Measurements from ENCODE around the gene OR1I1.

OR1I1 gene

GRCh38 chr19:15087182-15087581 lies 5.2 kb downstream of the OR1I1 start:
- Histone ChIP-seq H3K9ac (ENCODE audit: low read length) (no peak overlapping the region), H3F3A (ENCODE audit: insufficient read depth) (no peaks in the 10 kb centered on the region), H3K79me2 (ENCODE audit: insufficient read depth, low read length) (no peaks in the 10 kb centered on the region), H3K4me2 (ENCODE audit: low read depth, low read length, poor library complexity, severe bottlenecking) (no peak overlapping the region), H3K9me3 (ENCODE audit: insufficient read depth, low read length) (no peaks in the 10 kb centered on the region), H2AFZ (ENCODE audit: low read depth, low read length, severe bottlenecking) (no peak overlapping the region), H3K9me2 (replicated peaks; ENCODE audit: insufficient read depth, low read length) (no peaks in the 10 kb centered on the region), H3K36me3 (ENCODE audit: low read length) (no peaks in the 10 kb centered on the region), H4K20me1 (ENCODE audit: low read depth, low read length) (no peaks in the 10 kb centered on the region), H3K27me3 (ENCODE audit: low read length) (no peaks in the 10 kb centered on the region), H3K27ac (ENCODE audit: low read depth, low read length) (no peak overlapping the region), H3K4me3 (ENCODE audit: insufficient read depth, low read length, poor library complexity, severe bottlenecking) (no peak overlapping the region)
- TF ChIP-seq CTCF (IDR thresholded peaks at IDR 0.05; ENCODE audit: insufficient read depth, low read length, poor library complexity, severe bottlenecking) = no peak
- no peak for TF ChIP-seq EZH2phosphoT487 (conservative IDR thresholded peaks at IDR 0.05; ENCODE audit: low read length)

GRCh38 chr19:15091918-15092753 lies 10.1 kb downstream of the OR1I1 start:
- Histone ChIP-seq H3K27ac (ENCODE audit: low read depth, low read length) (no peak overlapping the region), H3K4me3 (ENCODE audit: insufficient read depth, low read length, poor library complexity, severe bottlenecking) (no peak overlapping the region), H3K79me2 (ENCODE audit: insufficient read depth, low read length) (no peaks in the 10 kb centered on the region), H3K36me3 (ENCODE audit: low read length) (no peaks in the 10 kb centered on the region), H3K4me2 (ENCODE audit: low read depth, low read length, poor library complexity, severe bottlenecking) (no peak overlapping the region), H3K9me2 (replicated peaks; ENCODE audit: insufficient read depth, low read length) (no peaks in the 10 kb centered on the region), H3K9ac (ENCODE audit: low read length) (no peak overlapping the region), H3K27me3 (ENCODE audit: low read length) (no peaks in the 10 kb centered on the region), H2AFZ (ENCODE audit: low read depth, low read length, severe bottlenecking) (peak overlapping the region; percentile 36), H3F3A (ENCODE audit: insufficient read depth) (no peaks in the 10 kb centered on the region), H4K20me1 (ENCODE audit: low read depth, low read length) (no peaks in the 10 kb centered on the region), H3K9me3 (ENCODE audit: insufficient read depth, low read length) (no peaks in the 10 kb centered on the region)
- peak; percentile 52 for TF ChIP-seq CTCF (IDR thresholded peaks at IDR 0.05; ENCODE audit: insufficient read depth, low read length, poor library complexity, severe bottlenecking)
- no peak for TF ChIP-seq EZH2phosphoT487 (conservative IDR thresholded peaks at IDR 0.05; ENCODE audit: low read length)

GRCh38 chr19:15093001-15093400 lies 11.0 kb downstream of the OR1I1 start:
- H3K9me2 ChIP-seq (replicated peaks; ENCODE audit: insufficient read depth, low read length) = no peaks in the 10 kb centered on the region
- no peaks in the 10 kb centered on the region for H3F3A ChIP-seq (ENCODE audit: insufficient read depth)
- H4K20me1 ChIP-seq (ENCODE audit: low read depth, low read length) = no peaks in the 10 kb centered on the region
- H3K36me3 ChIP-seq (ENCODE audit: low read length) = no peaks in the 10 kb centered on the region
- TF ChIP-seq EZH2phosphoT487 (conservative IDR thresholded peaks at IDR 0.05; ENCODE audit: low read length) (no peak), CTCF (IDR thresholded peaks at IDR 0.05; ENCODE audit: insufficient read depth, low read length, poor library complexity, severe bottlenecking) (no peak)
- H2AFZ ChIP-seq (ENCODE audit: low read depth, low read length, severe bottlenecking) = no peak overlapping the region
- no peaks in the 10 kb centered on the region for H3K79me2 ChIP-seq (ENCODE audit: insufficient read depth, low read length)
- no peak overlapping the region for H3K9ac ChIP-seq (ENCODE audit: low read length)
- H3K4me3 ChIP-seq (ENCODE audit: insufficient read depth, low read length, poor library complexity, severe bottlenecking) = no peak overlapping the region
- no peak overlapping the region for H3K27ac ChIP-seq (ENCODE audit: low read depth, low read length)
- H3K27me3 ChIP-seq (ENCODE audit: low read length) = no peaks in the 10 kb centered on the region
- H3K4me2 ChIP-seq (ENCODE audit: low read depth, low read length, poor library complexity, severe bottlenecking) = no peak overlapping the region
- H3K9me3 ChIP-seq (ENCODE audit: insufficient read depth, low read length) = no peaks in the 10 kb centered on the region

Measured in SU-DHL-6 (cell line).